GM12872 (cell line): Measurements from ENCODE around the gene ATP6V0B.

ENCODE experiments used
- TF ChIP-seq, protein P1 (sequence below): IDR thresholded peaks from 3 replicates; pipeline ENCODE4 v1.5.1; 2011; ENCODE audit warnings: low read depth, mild to moderate bottlenecking, low read length, moderate library complexity; ENCODE audit not compliant: insufficient read depth

ATP6V0B gene

GRCh38 chr1:44013949-44014348 is 39.2 kb downstream of the ATP6V0B start:
- TF ChIP-seq, protein P1, sequence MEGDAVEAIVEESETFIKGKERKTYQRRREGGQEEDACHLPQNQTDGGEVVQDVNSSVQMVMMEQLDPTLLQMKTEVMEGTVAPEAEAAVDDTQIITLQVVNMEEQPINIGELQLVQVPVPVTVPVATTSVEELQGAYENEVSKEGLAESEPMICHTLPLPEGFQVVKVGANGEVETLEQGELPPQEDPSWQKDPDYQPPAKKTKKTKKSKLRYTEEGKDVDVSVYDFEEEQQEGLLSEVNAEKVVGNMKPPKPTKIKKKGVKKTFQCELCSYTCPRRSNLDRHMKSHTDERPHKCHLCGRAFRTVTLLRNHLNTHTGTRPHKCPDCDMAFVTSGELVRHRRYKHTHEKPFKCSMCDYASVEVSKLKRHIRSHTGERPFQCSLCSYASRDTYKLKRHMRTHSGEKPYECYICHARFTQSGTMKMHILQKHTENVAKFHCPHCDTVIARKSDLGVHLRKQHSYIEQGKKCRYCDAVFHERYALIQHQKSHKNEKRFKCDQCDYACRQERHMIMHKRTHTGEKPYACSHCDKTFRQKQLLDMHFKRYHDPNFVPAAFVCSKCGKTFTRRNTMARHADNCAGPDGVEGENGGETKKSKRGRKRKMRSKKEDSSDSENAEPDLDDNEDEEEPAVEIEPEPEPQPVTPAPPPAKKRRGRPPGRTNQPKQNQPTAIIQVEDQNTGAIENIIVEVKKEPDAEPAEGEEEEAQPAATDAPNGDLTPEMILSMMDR = no peak

DNA sequence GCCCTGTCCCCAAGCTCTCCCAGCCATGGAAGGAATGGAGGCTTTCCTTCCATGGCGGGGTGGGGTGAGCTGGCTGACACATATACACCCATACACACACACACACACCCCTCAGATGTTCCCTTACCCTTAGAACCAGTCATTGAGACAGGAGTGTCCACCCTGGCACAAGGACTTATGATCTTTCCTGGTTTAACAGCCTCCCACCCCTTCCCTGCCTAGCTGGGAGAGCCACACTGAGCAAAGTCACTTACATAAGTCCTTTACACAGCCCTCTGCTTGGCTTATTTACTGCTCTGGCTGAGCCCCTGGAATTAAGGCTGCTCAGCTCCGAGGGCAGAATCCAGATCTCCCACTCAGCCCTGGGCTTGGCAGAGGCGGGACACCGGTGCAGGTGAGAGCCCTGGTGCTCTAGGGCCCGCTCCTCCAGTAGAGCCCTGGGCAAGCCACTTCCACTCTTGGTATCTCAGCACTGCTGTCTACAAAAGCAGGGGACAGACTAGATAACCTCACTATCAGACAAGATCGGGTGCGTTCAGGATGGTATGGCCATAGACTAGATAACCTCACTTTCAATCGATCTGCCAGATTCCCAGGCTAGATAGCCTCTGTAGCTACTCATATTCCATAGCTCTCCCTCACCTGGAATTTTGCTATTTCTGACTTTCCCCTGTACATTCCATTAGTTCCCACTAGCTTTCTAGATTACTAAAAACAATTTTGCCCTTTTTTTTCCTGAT is 39.8 kb downstream of the ATP6V0B start:
- TF ChIP-seq, protein P1 = no peak

GRCh38 chr1:44015206-44015605 is 40.4 kb downstream of the ATP6V0B start:
- TF ChIP-seq, protein P1 = no peak

GRCh38 chr1:44016041-44016889 is 41.5 kb downstream of the ATP6V0B start:
- TF ChIP-seq, protein P1 = no peak

GRCh38 chr1:44016890-44017400 is 42.2 kb downstream of the ATP6V0B start:
- TF ChIP-seq, protein P1 = no peak

GRCh38 chr1:44019466-44019948 is 44.7 kb downstream of the ATP6V0B start:
- TF ChIP-seq, protein P1 = no peak

- TF ChIP-seq, protein P1 = no peak
Observed at GRCh38 chr1:44020464-44020863, 45.7 kb downstream of the ATP6V0B start.
